GM12878 (cell line): ENCODE measurements around the gene PTP4A1. TPM values are rescaled to one million over a fixed set of nuclear protein-coding genes. Genes with fewer than 3 reads are reported as not detected.

Experiments
- ATAC-seq: fragments of 200-7000 bp; cut with Tn5 transposase; 3 replicates; pipeline ENCODE4 v1.9.1; 2020; ENCODE audit warnings: mild to moderate bottlenecking, moderate library complexity
- BruUV-seq: library from RNA; stranded (reverse); fragments of 400-500 nt; replicated peaks from 2 replicates; lab custom pipeline; 2021; lab: Mats Ljungman, UMichigan
- CTCF ChIA-PET: fragments of 300-600 bp; sonication (Branson Sonifier 250); formaldehyde crosslinking; extraction: SDS; loops from one replicate; lab custom pipeline; 2021; ENCODE audit warnings: inconsistent platforms; lab: Yijun Ruan, JAX
- POLR2A ChIA-PET: fragments of 350-600 bp; formaldehyde crosslinking; extraction: SDS; loops from one replicate; lab custom pipeline; 2021; ENCODE audit warnings: inconsistent platforms; lab: Charles Lee
- RAD21 ChIA-PET: fragments of 300-600 bp; sonication (Branson Sonifier 250); formaldehyde crosslinking; loops from one replicate; lab custom pipeline; 2023; ENCODE audit warnings: antibody characterized with exemption; ENCODE audit not compliant: unreplicated experiment; lab: Charles Lee
- SMC1A ChIA-PET: fragments of 300-600 bp; sonication (Branson Sonifier 250); formaldehyde crosslinking; loops from one replicate; lab custom pipeline; 2023; ENCODE audit not compliant: unreplicated experiment, uncharacterized antibody; lab: Charles Lee
- DNase-seq: peaks from one replicate; pipeline ENCODE4 v3.0.0-alpha.2; 2011; ENCODE audit warnings: low read depth, low spot score
- FAIRE-seq: peaks from 3 replicates; lab custom pipeline; 2011; peaks lifted over from hg19 to GRCh38; lab: Jason Lieb, UNC
- H2AFZ ChIP-seq: 2 replicates; pipeline ENCODE4 v1.6.0; 2011; ENCODE audit warnings: low read depth, low read length, control low read depth; ENCODE audit not compliant: control insufficient read depth
- H3K27ac ChIP-seq: 2 replicates; pipeline ENCODE4 v1.5.1; 2011; ENCODE audit warnings: control low read depth; ENCODE audit not compliant: control insufficient read depth, insufficient read depth
- H3K27me3 ChIP-seq, 2 experiments: replicated peaks in 1 of 2; 2 replicates each; pipeline versions ENCODE4 v1.6.0 to v1.6.1; 2011; ENCODE audit warnings: low read length in 1 of 2; ENCODE audit not compliant: control insufficient read depth in 2 of 2, insufficient read depth in 2 of 2
- H3K36me3 ChIP-seq, 2 experiments: 2 replicates each; pipeline ENCODE4 v1.5.1; 2011; ENCODE audit warnings: low read length in 1 of 2; ENCODE audit not compliant: control insufficient read depth in 2 of 2, insufficient read depth in 2 of 2
- H3K4me1 ChIP-seq: 2 replicates; pipeline ENCODE4 v1.6.1; 2011; ENCODE audit warnings: mild to moderate bottlenecking, low read length, moderate library complexity, mixed read lengths; ENCODE audit not compliant: control insufficient read depth, insufficient read depth
- H3K4me2 ChIP-seq: 2 replicates; pipeline ENCODE4 v1.6.0; 2011; ENCODE audit warnings: control low read depth; ENCODE audit not compliant: control insufficient read depth, insufficient read depth
- H3K4me3 ChIP-seq: fragments of 200-600 bp; sonication (generic); 2 replicates; pipeline ENCODE4 v1.5.1; 2016
- H3K79me2 ChIP-seq: 2 replicates; pipeline ENCODE4 v1.6.0; 2011; ENCODE audit warnings: low read length; ENCODE audit not compliant: control insufficient read depth, insufficient read depth
- H3K9ac ChIP-seq: 2 replicates; pipeline ENCODE4 v1.8.0; 2011; ENCODE audit warnings: low read length, control low read depth, mixed read lengths; ENCODE audit not compliant: control insufficient read depth, insufficient read depth
- H3K9me3 ChIP-seq: replicated peaks from 3 replicates; pipeline ENCODE4 v1.5.1; 2011; ENCODE audit warnings: mild to moderate bottlenecking, low read length; ENCODE audit not compliant: control insufficient read depth, insufficient read depth
- H4K20me1 ChIP-seq: 2 replicates; pipeline ENCODE4 v1.6.0; 2011; ENCODE audit not compliant: control insufficient read depth, insufficient read depth
- CHD1 ChIP-seq: IDR thresholded peaks from 2 replicates; pipeline ENCODE4 v1.6.1; 2012; ENCODE audit warnings: low read depth, low read length, improper control_type of control experiment
- JUNB ChIP-seq: IDR thresholded peaks from 2 replicates; pipeline ENCODE4 v1.6.1; 2016; ENCODE audit warnings: antibody characterized with exemption, mild to moderate bottlenecking
- KDM1A ChIP-seq: fragments of 200-600 bp; sonication (generic); IDR thresholded peaks from 2 replicates; pipeline ENCODE4 v1.6.1; 2016; ENCODE audit warnings: borderline replicate concordance
- NFYB ChIP-seq: IDR thresholded peaks from 2 replicates; pipeline ENCODE4 v1.6.1; 2011; ENCODE audit warnings: low read depth, mild to moderate bottlenecking, low read length, improper control_type of control experiment, moderate library complexity; ENCODE audit not compliant: insufficient read depth
- POLR2A ChIP-seq: IDR thresholded peaks from 2 replicates; pipeline ENCODE4 v1.6.1; 2011; ENCODE audit warnings: low read depth, mild to moderate bottlenecking, low read length
- SMC3 ChIP-seq: IDR thresholded peaks from 2 replicates; pipeline ENCODE4 v1.6.1; 2011; ENCODE audit warnings: low read length, improper control_type of control experiment, borderline replicate concordance
- TARDBP ChIP-seq: IDR thresholded peaks from 2 replicates; pipeline ENCODE4 v1.6.1; 2016; ENCODE audit warnings: borderline replicate concordance
- TBL1XR1 ChIP-seq: IDR thresholded peaks from 2 replicates; pipeline ENCODE4 v1.6.1; 2012; ENCODE audit warnings: low read depth, low read length, improper control_type of control experiment
- YY1 ChIP-seq: IDR thresholded peaks from 2 replicates; pipeline ENCODE4 v1.6.1; 2011; ENCODE audit warnings: low read depth, mild to moderate bottlenecking, low read length
- ZBED1 ChIP-seq: IDR thresholded peaks from 2 replicates; pipeline ENCODE4 v1.6.1; 2016; ENCODE audit warnings: borderline replicate concordance
- ZNF217 ChIP-seq: fragments of 450-650 bp; IDR thresholded peaks from 2 replicates; pipeline ENCODE4 v1.6.1; 2017; ENCODE audit warnings: antibody characterized with exemption, mild to moderate bottlenecking
- ZZZ3 ChIP-seq: IDR thresholded peaks from 2 replicates; pipeline ENCODE4 v1.6.1; 2011; ENCODE audit warnings: low read depth; ENCODE audit not compliant: control insufficient read depth, insufficient read length
- WGBS: methylation state at CpG from one replicate; pipeline ENCODE4 v1.1.6; 2016; ENCODE audit warnings: low lambda C conversion rate; ENCODE audit not compliant: insufficient replicate concordance, insufficient coverage; ENCODE audit errors: missing lambda C conversion rate; 5-methylcytosine and 5-hydroxymethylcytosine counted together
- in situ Hi-C: fragments of 300-500 bp; cut with MboI; formaldehyde crosslinking; loops from 9 replicates; pipeline ENCODE4 v1.14.3; 2018; ENCODE audit warnings: mixed read lengths
- intact Hi-C: fragments of 100-400 bp; cut with micrococcal nuclease; formaldehyde crosslinking; loops from one replicate; pipeline ENCODE4 v1.14.2; 2022; ENCODE audit not compliant: unreplicated experiment
- polyA plus RNA-seq, 11 experiments: library from polyadenylated mRNA; depleted of rRNA in 4 of 11; unstranded in 6 of 11; stranded (reverse) in 5 of 11; fragments of >200 nt; fragmentation: Nextera tagmentation in 4 of 11; fragmentation: Illumina TruSeq in 1 of 11; extraction: Ambion mirVana in 4 of 11; extraction: Trizol in 1 of 11; gene quantifications; 1 replicate in 1 of 11; 2 replicates in 10 of 11; pipeline versions ENCODE4 v1.2.1 to v1.2.3, GENCODE V29; 2011 to 2016; ENCODE audit warnings: inconsistent platforms in 2 of 11, missing spikeins in 2 of 11, low read depth in 1 of 11
- total RNA-seq, 4 experiments: library from RNA; depleted of rRNA in 3 of 4; stranded (reverse); fragments of >200 nt in 3 of 4; fragmentation: Illumina TruSeq in 1 of 4; extraction: Trizol in 1 of 4; gene quantifications; 2 replicates each; pipeline versions ENCODE4 v1.2.1 to v1.2.3, GENCODE V29; 2013 to 2021

The PTP4A1 gene
- total and polyA plus RNA-seq, 10 of the 15 experiments (the other 5 are each of a cell fraction or from before 2014, with no cell fraction given), result 8.5 to 190 (median 46.4) TPM; not detected in 2

GRCh38 chr6:63571361-63572043, 778 bp upstream of the PTP4A1 start (continued):
- TF ChIP-seq SMC3, result no peak
- no peak for TF ChIP-seq NFYB
- TF ChIP-seq, all 136 proteins: peak for 8

GRCh38 chr6:63572747-63573075, 431 bp downstream of the PTP4A1 start:
- H3K79me2 ChIP-seq, result peaks cover 50% of the 10 kb centered on the region
- ATAC-seq, result peak; percentile 7
- no TSS peak for BruUV-seq

More at GRCh38 chr6:63572747-63573075, 431 bp downstream of the PTP4A1 start:
- peak overlapping the region; percentile 80 for H3K4me3 ChIP-seq
- H3K27me3 ChIP-seq, result no peaks in the 10 kb centered on the region
- no peaks in the 10 kb centered on the region for H3K9me3 ChIP-seq
- ChIA-PET RAD21 (interaction anchor here (1.0 to 2.6 kb wide), 10 partner anchors 19 to 223 kb away, joined by 3 to 69 read pairs (median 4); partner anchors contain the start of gene PHF3), POLR2A (interaction anchor here (0.6 to 1.3 kb wide), 5 partner anchors 12 to 63 kb away, joined by 3 to 5 read pairs (median 3); partner anchors contain the start of gene PHF3), SMC1A (interaction anchor here (1.5 kb wide), 1 partner anchor 189 kb away, joined by 3 read pairs; no protein-coding TSS in a partner anchor), CTCF (interaction anchor here (1.0 to 2.5 kb wide), 7 partner anchors 36 to 220 kb away, joined by 3 to 52 read pairs (median 6); no protein-coding TSS in a partner anchor)
- DNase-seq (no peak), FAIRE-seq (no peak)
- no peaks in the 10 kb centered on the region; the same call in 1 of the 2 replicates for H3K4me1 ChIP-seq
- H3K36me3 ChIP-seq, result peaks cover 0 to 3% of the 10 kb centered on the region in 2 experiments; a peak in 1 of 4 replicates
- under 1% methylated on average over 33 of the region's 42 CpGs for WGBS
- intact Hi-C loops, result loop anchor here (1.0 to 5.0 kb wide), 2 partner anchors 67 to 265 kb away; no protein-coding TSS in a partner anchor
- TF ChIP-seq YY1 (peak; percentile 9; the same call in 1 of the 2 replicates), ZBED1 (no peak), TARDBP (no peak), JUNB (no peak), KDM1A (no peak), ZZZ3 (no peak), ZNF217 (no peak), TBL1XR1 (0 out of 2 replicates have a peak, but pooled peaks have one; percentile 12), CHD1 (no peak), POLR2A (peak; percentile 42; the same call in 1 of the 2 replicates)
- peak overlapping the region; percentile 98 for H3K27ac ChIP-seq
- H2AFZ ChIP-seq, result peak overlapping the region; percentile 30; the same call in 1 of the 2 replicates
- peak overlapping the region; percentile 82 for H3K9ac ChIP-seq
- in situ Hi-C loops, result loop anchor here (5.0 kb wide), 1 partner anchor 220 kb away; no protein-coding TSS in a partner anchor
- H3K4me2 ChIP-seq, result no peak overlapping the region
- no peaks in the 10 kb centered on the region for H4K20me1 ChIP-seq
